ENCODE data around the gene IGFBPL1. TPM values are rescaled to one million over a fixed set of nuclear protein-coding genes. Genes with fewer than 3 reads are reported as not detected.

IGFBPL1 gene
- total RNA-seq, 1 experiment from 2014 or later, result 37.9 TPM

DNA sequence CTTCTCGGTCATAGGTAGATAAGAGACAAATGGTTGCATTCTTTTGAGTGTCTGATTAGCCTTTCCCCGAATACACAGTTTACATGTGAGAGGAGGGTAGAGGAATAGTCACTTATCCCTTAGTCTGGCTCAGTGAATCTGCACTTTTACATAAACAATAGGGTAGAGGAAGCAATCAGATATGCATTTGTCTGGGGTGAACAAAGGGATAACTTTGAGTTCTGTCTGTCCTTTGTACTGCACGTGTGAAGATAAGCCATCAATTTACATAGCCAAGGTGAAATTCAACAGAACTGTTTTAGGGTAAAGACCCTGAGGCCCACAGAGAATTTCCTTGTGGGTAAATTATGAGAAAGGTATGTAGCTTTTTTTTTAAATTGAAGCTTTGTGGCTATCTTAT lies 10.1 kb upstream of the IGFBPL1 start:
- no peak overlapping the region for H2BK12ac ChIP-seq (ENCODE audit: insufficient read length, low read depth, low read length)
- no peak overlapping the region for H3K27ac Mint-ChIP-seq
- peaks cover 13 to 22% of the 10 kb centered on the region in 2 experiments for H3K4me1 Mint-ChIP-seq
- H4K8ac ChIP-seq (replicated peaks; ENCODE audit: insufficient read length, low read depth, low read length), result no peak overlapping the region
- no peak overlapping the region for H4K91ac ChIP-seq (ENCODE audit: insufficient read length, low read depth, low read length)
- H3K56ac ChIP-seq (ENCODE audit: insufficient read length, low read depth, low read length), result no peak overlapping the region
- WGBS (ENCODE audit: extremely low coverage, insufficient read length, low lambda C conversion rate), result no CpG with 5 or more reads among the region's 3 CpGs
- no peak overlapping the region for H3K18ac ChIP-seq (ENCODE audit: insufficient read length, low read depth, low read length)
- H3K27me3 Mint-ChIP-seq (ENCODE audit: low read depth), result peaks cover 14% of the 10 kb centered on the region
- H3T11ph ChIP-seq (ENCODE audit: low read length), result no peak overlapping the region
- H3K27me3 ChIP-seq (ENCODE audit: insufficient read depth, low read length), result no peaks in the 10 kb centered on the region; the same call in 1 of the 2 replicates
- no peaks in the 10 kb centered on the region for H3K4me1 ChIP-seq (ENCODE audit: insufficient read depth, low read length)
- H3K14ac ChIP-seq (ENCODE audit: insufficient read depth, low read length), result no peak overlapping the region
- H2BK120ac ChIP-seq (ENCODE audit: low read depth, low read length, poor library complexity, severe bottlenecking), result no peak overlapping the region
- no peak for TF ChIP-seq CTCF (conservative IDR thresholded peaks at IDR 0.05)
- no peak overlapping the region for H3K23ac ChIP-seq (ENCODE audit: insufficient read length, low read depth, low read length)
- no peak overlapping the region for H2BK5ac ChIP-seq (ENCODE audit: insufficient read length, low read length)
- H3K23me2 ChIP-seq (ENCODE audit: insufficient read length, low read depth, low read length, poor library complexity, severe bottlenecking), result no peaks in the 10 kb centered on the region
- no peaks in the 10 kb centered on the region for H3K9me3 ChIP-seq (ENCODE audit: control insufficient read depth, low read depth, low read length)
- DNase-seq, result no peak
- no peaks in the 10 kb centered on the region for H3K79me2 ChIP-seq (ENCODE audit: insufficient read depth, low read length)
- H2BK20ac ChIP-seq (ENCODE audit: low read depth, low read length, poor library complexity, severe bottlenecking), result no peak overlapping the region
- H3K27ac ChIP-seq (ENCODE audit: insufficient read length, low read depth, low read length), result no peak overlapping the region
- H3K4me3 Mint-ChIP-seq, result no peak overlapping the region
- H4K5ac ChIP-seq (ENCODE audit: insufficient read length, low read depth, low read length), result no peak overlapping the region
- H2AFZ ChIP-seq (ENCODE audit: low read length), result no peak overlapping the region
- H2BK15ac ChIP-seq (ENCODE audit: low read depth, low read length), result no peak overlapping the region
- no peak overlapping the region for H3K4me2 ChIP-seq (ENCODE audit: insufficient read depth, insufficient read length, low read length)
- no peak overlapping the region for H3K9ac ChIP-seq (ENCODE audit: extremely low read depth, insufficient read length, low read length)
- H4K20me1 ChIP-seq (ENCODE audit: control insufficient read depth, insufficient read depth, insufficient read length), result no peaks in the 10 kb centered on the region
- no peak overlapping the region for H3K4ac ChIP-seq (ENCODE audit: low read depth, low read length)
- no peak overlapping the region for H2AK5ac ChIP-seq (ENCODE audit: insufficient read length, low read length)
- no peaks in the 10 kb centered on the region for H3K36me3 Mint-ChIP-seq (ENCODE audit: insufficient read depth in 1 of 3, low read depth in 3 of 3)
- H3K79me1 ChIP-seq (ENCODE audit: insufficient read depth, low read depth, low read length, poor library complexity, severe bottlenecking), result no peaks in the 10 kb centered on the region
- no peaks in the 10 kb centered on the region; a peak in 1 of 5 replicates for H3K9me3 Mint-ChIP-seq
